D721Med (cell line): ENCODE data around the gene GCG.

Experiments used
- DNase-seq: peaks from one replicate; pipeline ENCODE4 v3.0.0; 2011; ENCODE audit warnings: low spot score; ENCODE audit not compliant: insufficient read length
- FAIRE-seq: peaks from 2 replicates; lab custom pipeline; 2011; peaks lifted over from hg19 to GRCh38; lab: Jason Lieb, UNC
- CTCF ChIP-seq: IDR thresholded peaks from 2 replicates; pipeline ENCODE4 v1.5.1; 2012; ENCODE audit warnings: mild to moderate bottlenecking, control low read depth; ENCODE audit not compliant: insufficient read depth; ENCODE audit errors: missing control alignments

Gene GCG

GRCh38 chr2:162153608-162154224, 1.7 kb upstream of the GCG start:
- DNase-seq (no peak), FAIRE-seq (peak; percentile 95)
- TF ChIP-seq CTCF: peak; percentile 58

GRCh38 chr2:162149940-162150339, 2.1 kb downstream of the GCG start:
- no peak for TF ChIP-seq CTCF
- no peak for FAIRE-seq
- DNase-seq: no peak

GRCh38 chr2:162149466-162149865, 2.6 kb downstream of the GCG start:
- no peak for DNase-seq
- no peak for FAIRE-seq
- no peak for TF ChIP-seq CTCF

GRCh38 chr2:162148956-162149355, 3.1 kb downstream of the GCG start:
- DNase-seq: no peak
- no peak for TF ChIP-seq CTCF
- FAIRE-seq: no peak

- no peak for FAIRE-seq
- TF ChIP-seq CTCF: no peak
- DNase-seq: no peak
Measured at GRCh38 chr2:162143969-162144368, 8.1 kb downstream of the GCG start.

GRCh38 chr2:162138310-162138709, 13.7 kb downstream of the GCG start:
- DNase-seq (no peak), FAIRE-seq (no peak)
- no peak for TF ChIP-seq CTCF

- DNase-seq (no peak), FAIRE-seq (no peak)
- TF ChIP-seq CTCF: no peak
Measured at GRCh38 chr2:162127422-162127821, 24.6 kb downstream of the GCG start.
